Measurements from ENCODE around the gene WNT3. TPM values are rescaled to one million over a fixed set of nuclear protein-coding genes. Genes with fewer than 3 reads are reported as not detected.

The WNT3 gene
- total RNA-seq, 1 experiment from 2014 or later, result 5.5 TPM

GRCh38 chr17:46764000-46764708 is 54.3 kb downstream of the WNT3 start:
- intact Hi-C loops (cut with micrococcal nuclease), result no loop called here
- CTCF ChIA-PET, result no interaction called here
- H3K4me2 ChIP-seq (ENCODE audit: low read length), result peak overlapping the region; percentile 37
- H3K27ac ChIP-seq (ENCODE audit: low read depth, low read length), result no peak overlapping the region; the same call in 1 of the 2 replicates
- no peaks in the 10 kb centered on the region for H3K9me2 ChIP-seq (ENCODE audit: insufficient read depth)
- TF ChIP-seq FOSL1 (IDR thresholded peaks at IDR 0.05; ENCODE audit: low read depth), result no peak
- TF ChIP-seq ZNF274 (IDR thresholded peaks at IDR 0.05; ENCODE audit: low read depth, low read length), result no peak
- no peak for TF ChIP-seq SP1 (IDR thresholded peaks at IDR 0.05; ENCODE audit: low read depth)
- no peak for TF ChIP-seq ZBTB33 (IDR thresholded peaks at IDR 0.05; ENCODE audit: extremely low read depth, insufficient replicate concordance, low read length)
- no peak for TF ChIP-seq JUND (IDR thresholded peaks at IDR 0.05)
- no peak for TF ChIP-seq EGR1 (IDR thresholded peaks at IDR 0.05; ENCODE audit: low read depth)
- no peak for TF ChIP-seq CBX3 (IDR thresholded peaks at IDR 0.05; ENCODE audit: low read depth)
- no peak for TF ChIP-seq MAX (IDR thresholded peaks at IDR 0.05)
- no peak for TF ChIP-seq REST (IDR thresholded peaks at IDR 0.05; ENCODE audit: low read depth)
- TF ChIP-seq EZH2 (IDR thresholded peaks at IDR 0.05), result no peak
- no peak for TF ChIP-seq SIN3A (IDR thresholded peaks at IDR 0.05; ENCODE audit: low read depth)
- H3K36me3 ChIP-seq (ENCODE audit: control insufficient read depth in 1 of 2, insufficient read depth in 2 of 2, low read length in 2 of 2), result no peaks in the 10 kb centered on the region
- POLR2A ChIA-PET, result interaction anchor here (0.9 kb wide), 1 partner anchor 13 kb away, joined by 3 read pairs; no protein-coding TSS in a partner anchor
- no peaks in the 10 kb centered on the region for H3K79me2 ChIP-seq (ENCODE audit: insufficient read depth, low read length)
- DNase-seq (ENCODE audit: low read depth, low spot score) (no peak), ATAC-seq (no peak)
- no peak overlapping the region for H3K9ac ChIP-seq (ENCODE audit: low read length)
- H2AFZ ChIP-seq (ENCODE audit: low read depth, low read length, poor library complexity, severe bottlenecking), result no peak overlapping the region
- no peak overlapping the region for H3K4me3 ChIP-seq (replicated peaks in 1 of 2; ENCODE audit: low read depth in 1 of 2, low read length in 2 of 2)
- TSS peak; percentile 13 for BruUV-seq (replicated peaks)
- H3K27me3 ChIP-seq (ENCODE audit: insufficient read depth, low read length), result no peaks in the 10 kb centered on the region
- no peaks in the 10 kb centered on the region for H3K9me3 ChIP-seq (ENCODE audit: control insufficient read depth in 1 of 2, insufficient read depth in 1 of 2, low read depth in 1 of 2, low read length in 2 of 2)
- peaks cover 28 to 59% of the 10 kb centered on the region in 2 experiments for H3K4me1 ChIP-seq (ENCODE audit: control insufficient read depth in 1 of 2, insufficient read depth in 2 of 2, low read length in 2 of 2)
- no peaks in the 10 kb centered on the region for H4K20me1 ChIP-seq (ENCODE audit: insufficient read depth)
- RAD21 ChIA-PET (ENCODE audit: low non-redundant PET in 1 of 2, low total read pairs in 2 of 2, uncharacterized antibody in 2 of 2, unreplicated experiment in 2 of 2), result no interaction called here

Data from HCT116 (cell line).